PC-9 (cell line): ENCODE measurements around the gene SLC9C1. TPM values are rescaled to one million over a fixed set of nuclear protein-coding genes. Genes with fewer than 3 reads are reported as not detected.

Experiments
- BruUV-seq: library from RNA; stranded (reverse); fragments of 400-500 nt; replicated peaks from 2 replicates; lab custom pipeline; 2021; lab: Mats Ljungman, UMichigan
- CTCF ChIA-PET: fragments of 300-600 bp; sonication (Branson Sonifier 250); formaldehyde crosslinking; loops from one replicate; lab custom pipeline; 2022; ENCODE audit warnings: antibody characterized with exemption; lab: Charles Lee
- POLR2A ChIA-PET: fragments of 300-600 bp; sonication (Branson Sonifier 250); formaldehyde crosslinking; loops from one replicate; lab custom pipeline; 2022; ENCODE audit warnings: antibody characterized with exemption; ENCODE audit not compliant: unreplicated experiment; lab: Charles Lee
- DNase-seq, 2 experiments: peaks; one replicate each; pipeline versions ENCODE4 v3.0.0 to v3.0.0-alpha.2; 2015 to 2022; ENCODE audit warnings: mixed read lengths in 1 of 2
- H2AFZ ChIP-seq: fragments of 200-600 bp; sonication (generic); 2 replicates; pipeline ENCODE4 v1.8.1; 2017; ENCODE audit warnings: antibody characterized with exemption
- H3F3A ChIP-seq: fragments of 200-600 bp; sonication (generic); 2 replicates; pipeline ENCODE4 v1.8.1; 2017; ENCODE audit warnings: antibody characterized with exemption, mild to moderate bottlenecking, low read depth; ENCODE audit not compliant: insufficient read depth
- H3K27ac ChIP-seq: fragments of 200-600 bp; sonication (generic); 2 replicates; pipeline ENCODE4 v1.6.1; 2016; ENCODE audit warnings: mixed run types
- H3K27me3 ChIP-seq: fragments of 200-600 bp; sonication (generic); 2 replicates; pipeline ENCODE4 v1.6.1; 2016; ENCODE audit warnings: low read depth, mixed run types; ENCODE audit not compliant: insufficient read depth
- H3K36me3 ChIP-seq: fragments of 200-600 bp; sonication (generic); 2 replicates; pipeline ENCODE4 v1.6.1; 2016; ENCODE audit warnings: low read depth, mixed run types
- H3K4me1 ChIP-seq: fragments of 200-600 bp; sonication (generic); replicated peaks from 2 replicates; pipeline ENCODE4 v1.6.1; 2016; ENCODE audit warnings: mixed run types; ENCODE audit not compliant: insufficient read depth
- H3K4me2 ChIP-seq: fragments of 200-600 bp; sonication (generic); 2 replicates; pipeline ENCODE4 v1.6.1; 2017; ENCODE audit warnings: mixed run types
- H3K4me3 ChIP-seq: fragments of 200-600 bp; sonication (generic); 2 replicates; pipeline ENCODE4 v1.6.1; 2016; ENCODE audit warnings: mixed run types
- H3K79me2 ChIP-seq: fragments of 200-600 bp; sonication (generic); 2 replicates; pipeline ENCODE4 v1.6.1; 2017; ENCODE audit warnings: low read depth, mixed run types
- H3K9me2 ChIP-seq: fragments of 200-600 bp; sonication (generic); 2 replicates; pipeline ENCODE4 v1.8.1; 2017; ENCODE audit warnings: mild to moderate bottlenecking; ENCODE audit not compliant: insufficient read depth
- H3K9me3 ChIP-seq: fragments of 200-600 bp; sonication (generic); 2 replicates; pipeline ENCODE4 v1.8.1; 2016; ENCODE audit warnings: low read depth; ENCODE audit not compliant: insufficient read depth
- H4K20me1 ChIP-seq: fragments of 200-600 bp; sonication (generic); 2 replicates; pipeline ENCODE4 v1.8.1; 2017; ENCODE audit not compliant: insufficient read depth
- CTCF ChIP-seq: fragments of 200-600 bp; sonication (generic); conservative IDR thresholded peaks from 2 replicates; pipeline ENCODE4 v1.6.1; 2017; ENCODE audit warnings: mixed run types, antibody characterized with exemption, mild to moderate bottlenecking, moderate library complexity
- EZH2 ChIP-seq: fragments of 200-600 bp; sonication (generic); IDR thresholded peaks from 2 replicates; pipeline ENCODE4 v1.8.0; 2017; ENCODE audit warnings: antibody characterized with exemption, low read depth
- intact Hi-C: fragments of 100-400 bp; cut with micrococcal nuclease; formaldehyde crosslinking; loops from one replicate; pipeline ENCODE4 v1.10.0; 2022; ENCODE audit not compliant: unreplicated experiment
- total RNA-seq: library from RNA; stranded (reverse); gene quantifications from 2 replicates; pipeline ENCODE4 v1.2.3, GENCODE V29; 2021

The SLC9C1 gene
- total RNA-seq, 1 experiment from 2014 or later, result not detected

GRCh38 chr3:112138219-112138969, 155.6 kb downstream of the SLC9C1 start:
- Histone ChIP-seq H2AFZ (no peak overlapping the region), H3K9me2 (no peaks in the 10 kb centered on the region), H3K79me2 (no peaks in the 10 kb centered on the region), H3K27ac (no peak overlapping the region), H3F3A (no peaks in the 10 kb centered on the region), H3K4me1 (peaks cover 10% of the 10 kb centered on the region; the same call in 1 of the 2 replicates), H4K20me1 (no peaks in the 10 kb centered on the region), H3K36me3 (no peaks in the 10 kb centered on the region), H3K4me3 (no peak overlapping the region), H3K27me3 (no peaks in the 10 kb centered on the region), H3K9me3 (no peaks in the 10 kb centered on the region), H3K4me2 (no peak overlapping the region)
- ChIA-PET POLR2A (no interaction called here), CTCF (no interaction called here)
- intact Hi-C loops, result loop anchor here (5.0 kb wide), 2 partner anchors 189 to 394 kb away; no protein-coding TSS in a partner anchor
- no peak for TF ChIP-seq CTCF
- TF ChIP-seq EZH2, result no peak
- no peak for DNase-seq
- BruUV-seq, result no TSS peak

GRCh38 chr3:112137781-112138180, 156.2 kb downstream of the SLC9C1 start:
- Histone ChIP-seq H3K27me3 (no peaks in the 10 kb centered on the region), H3K9me2 (no peaks in the 10 kb centered on the region), H3K36me3 (no peaks in the 10 kb centered on the region), H3K4me1 (peaks cover 10% of the 10 kb centered on the region; the same call in 1 of the 2 replicates), H3K27ac (no peak overlapping the region), H3F3A (no peaks in the 10 kb centered on the region), H2AFZ (no peak overlapping the region), H3K79me2 (no peaks in the 10 kb centered on the region), H4K20me1 (no peaks in the 10 kb centered on the region), H3K4me2 (no peak overlapping the region), H3K9me3 (no peaks in the 10 kb centered on the region), H3K4me3 (no peak overlapping the region)
- BruUV-seq, result no TSS peak
- ChIA-PET POLR2A (no interaction called here), CTCF (interaction anchor here (1.0 to 1.3 kb wide), 2 partner anchors 26 to 897 kb away, joined by 3 to 9 read pairs; no protein-coding TSS in a partner anchor)
- no peak for DNase-seq
- intact Hi-C loops, result loop anchor here (1.0 to 5.0 kb wide), 4 partner anchors 156 to 395 kb away; no protein-coding TSS in a partner anchor
- no peak for TF ChIP-seq CTCF

- H3K9me3 ChIP-seq, result no peaks in the 10 kb centered on the region
- H3F3A ChIP-seq, result no peaks in the 10 kb centered on the region
- H3K4me3 ChIP-seq, result no peak overlapping the region
- peaks cover 10% of the 10 kb centered on the region; the same call in 1 of the 2 replicates for H3K4me1 ChIP-seq
- no TSS peak for BruUV-seq
- POLR2A ChIA-PET, result interaction anchor here (0.7 kb wide), 2 partner anchors 159 to 1573 kb away, joined by 6 read pairs; partner anchors contain the start of gene ABHD10
- no peaks in the 10 kb centered on the region for H3K36me3 ChIP-seq
- no peaks in the 10 kb centered on the region for H3K27me3 ChIP-seq
- no peak overlapping the region for H2AFZ ChIP-seq
- H3K27ac ChIP-seq, result no peak overlapping the region
- no peaks in the 10 kb centered on the region for H3K9me2 ChIP-seq
- peak; percentile 93 for TF ChIP-seq CTCF
- no peak for TF ChIP-seq EZH2
- no peaks in the 10 kb centered on the region for H3K79me2 ChIP-seq
- H4K20me1 ChIP-seq, result no peaks in the 10 kb centered on the region
- CTCF ChIA-PET, result interaction anchor here (0.5 to 1.3 kb wide), 5 partner anchors 10 to 898 kb away, joined by 3 to 9 read pairs (median 3); no protein-coding TSS in a partner anchor
- intact Hi-C loops, result loop anchor here (1.0 to 5.0 kb wide), 4 partner anchors 156 to 395 kb away; no protein-coding TSS in a partner anchor
- DNase-seq, result peak; percentile 53 to 61
- no peak overlapping the region for H3K4me2 ChIP-seq
These were observed 156.9 kb downstream of the SLC9C1 start for GRCh38 chr3:112136959-112137693.
